HG03135 (cell line): ENCODE results near the gene ZNF813.

Experiments
- ATAC-seq: cut with Tn5 transposase; IDR thresholded peaks from one replicate; pipeline ENCODE4 v1.9.1; 2021; ENCODE audit warnings: mild to moderate bottlenecking, moderate library complexity; ENCODE audit not compliant: unreplicated experiment

The ZNF813 gene

DNA sequence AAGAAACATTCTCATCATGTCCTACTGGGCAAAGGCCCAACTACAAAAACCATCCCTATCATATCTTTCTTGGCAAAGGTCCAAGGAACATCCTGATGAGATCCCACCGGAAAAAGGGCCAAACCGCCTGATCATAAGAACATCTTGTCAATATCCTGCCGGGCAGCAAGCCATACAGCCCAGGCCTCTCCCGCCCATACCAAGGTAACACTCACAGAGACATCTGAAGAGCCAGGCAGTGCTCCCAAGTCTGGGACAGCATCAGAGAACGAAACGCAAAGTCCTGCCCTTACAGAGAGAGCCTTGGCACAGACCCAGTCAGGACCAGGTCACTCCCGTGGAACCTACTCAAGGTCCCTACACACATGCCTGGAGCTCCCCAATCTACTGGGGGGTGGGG lies 51.9 kb downstream of the ZNF813 start:
- no peak for ATAC-seq

GRCh38 chr19:53520163-53520546 lies 52.6 kb downstream of the ZNF813 start:
- no peak for ATAC-seq

DNA sequence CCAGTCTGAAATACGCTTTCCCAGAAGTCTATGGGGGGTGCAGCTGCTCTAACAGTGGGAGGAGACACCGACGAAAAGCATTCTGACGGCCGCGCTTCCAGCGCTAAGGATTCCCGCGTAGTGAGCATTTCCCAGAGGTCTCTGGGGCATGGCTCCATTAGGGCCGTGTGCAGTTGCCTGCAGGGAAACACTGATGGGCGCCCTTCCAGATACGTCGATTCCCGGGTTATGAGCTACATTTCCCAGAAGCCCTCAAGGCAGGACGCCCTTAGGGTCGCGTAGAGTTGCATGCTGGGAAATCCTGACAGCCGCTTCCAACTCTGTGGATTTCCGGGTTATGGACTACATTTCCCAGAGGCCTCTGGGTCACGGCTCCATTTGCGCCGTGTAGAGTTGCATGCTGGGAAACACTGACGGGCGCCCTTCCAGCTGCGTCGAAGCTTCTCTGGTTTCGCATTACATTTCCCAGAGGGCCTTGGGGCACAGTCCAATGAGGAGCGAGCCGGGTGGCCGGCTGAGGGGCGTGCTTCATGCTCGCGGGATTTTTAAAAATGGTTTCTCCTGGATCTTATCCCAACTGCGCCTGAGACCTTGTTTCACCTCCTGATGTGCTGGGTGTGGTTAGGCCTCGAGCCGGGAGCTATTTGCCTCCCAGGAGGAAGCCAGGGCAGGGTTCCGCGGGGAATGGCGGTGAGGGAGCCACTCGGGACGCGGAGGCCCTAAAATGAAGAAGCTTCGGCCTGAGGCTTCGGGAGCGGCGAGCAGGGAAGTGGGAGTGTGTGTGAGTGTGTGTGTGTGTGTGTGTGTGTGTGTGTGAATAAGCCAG lies 53.2 kb downstream of the ZNF813 start:
- ATAC-seq, result peak; percentile 94

GRCh38 chr19:53521373-53522202 lies 54.1 kb downstream of the ZNF813 start:
- no peak for ATAC-seq

GRCh38 chr19:53525922-53526321 lies 58.4 kb downstream of the ZNF813 start:
- ATAC-seq, result no peak

DNA sequence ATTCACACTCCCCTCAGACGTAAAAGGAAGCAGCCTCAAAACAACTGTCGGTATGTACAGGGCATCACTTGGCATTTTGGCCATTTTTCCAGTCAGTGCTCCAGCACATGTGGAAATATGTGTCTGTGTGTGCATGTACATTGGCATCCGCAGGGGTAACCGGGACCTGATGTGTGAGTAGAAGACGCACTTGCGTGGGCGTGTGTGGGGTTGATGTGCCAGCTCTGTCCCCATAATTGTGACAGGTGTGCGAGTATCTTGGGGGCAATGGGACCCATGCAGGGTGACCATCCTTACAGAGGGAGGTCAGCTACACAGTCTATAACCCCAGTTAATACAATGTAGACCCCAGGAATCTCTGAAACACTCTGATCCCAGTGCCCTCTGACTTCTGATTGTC lies 63.1 kb downstream of the ZNF813 start:
- ATAC-seq, result no peak

DNA sequence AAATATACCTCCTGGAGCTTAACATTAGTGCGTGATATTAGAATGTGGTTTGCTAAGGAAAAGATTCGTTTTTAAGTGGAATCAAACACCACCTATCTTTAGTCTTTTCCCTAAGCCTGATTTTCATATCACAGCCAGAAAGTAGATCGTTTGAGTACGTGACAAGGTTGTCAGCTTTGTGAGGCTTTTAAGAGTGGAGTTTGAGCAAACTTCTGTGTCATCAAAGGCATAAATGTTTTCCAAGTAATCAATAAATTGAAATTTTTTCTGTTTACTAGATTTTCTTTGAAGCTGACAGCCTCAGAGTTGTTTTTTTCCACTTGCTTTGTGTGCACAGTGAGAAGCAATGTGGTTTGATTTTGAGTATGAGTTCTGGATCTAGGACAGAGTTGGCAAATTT lies 63.9 kb downstream of the ZNF813 start:
- ATAC-seq, result no peak

- ATAC-seq, result no peak
Observed at GRCh38 chr19:53532362-53532761, 64.8 kb downstream of the ZNF813 start.

DNA sequence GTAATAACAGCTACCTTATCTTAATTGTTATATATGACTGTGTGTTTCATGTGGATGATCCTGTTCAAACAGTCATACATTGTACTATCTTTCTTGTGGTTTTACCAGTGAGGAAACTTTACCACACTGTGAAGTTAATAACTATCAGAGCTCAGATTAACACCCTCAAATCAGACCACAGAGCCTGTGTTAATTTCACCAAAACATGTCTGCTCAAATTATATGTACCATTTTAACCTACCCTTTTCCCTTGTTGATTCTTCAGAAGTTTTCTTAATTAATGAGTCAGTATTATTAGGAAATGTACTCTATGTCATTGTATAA lies 68.7 kb downstream of the ZNF813 start:
- ATAC-seq, result no peak

GRCh38 chr19:53537121-53537520 lies 69.6 kb downstream of the ZNF813 start:
- ATAC-seq, result peak; percentile 14

GRCh38 chr19:53537521-53538377 lies 70.2 kb downstream of the ZNF813 start, which contains the start of gene ZNF331:
Gene ZNF331, plus strand, starts transcription at chr19:53538145. Its CDS starts 31,232 bp downstream, at chr19:53569377.
- peak; percentile 71 for ATAC-seq

- ATAC-seq, result no peak
Observed at GRCh38 chr19:53538378-53539109, 71.0 kb downstream of the ZNF813 start.

- ATAC-seq, result no peak
Observed at GRCh38 chr19:53540091-53540490, 72.6 kb downstream of the ZNF813 start.

DNA sequence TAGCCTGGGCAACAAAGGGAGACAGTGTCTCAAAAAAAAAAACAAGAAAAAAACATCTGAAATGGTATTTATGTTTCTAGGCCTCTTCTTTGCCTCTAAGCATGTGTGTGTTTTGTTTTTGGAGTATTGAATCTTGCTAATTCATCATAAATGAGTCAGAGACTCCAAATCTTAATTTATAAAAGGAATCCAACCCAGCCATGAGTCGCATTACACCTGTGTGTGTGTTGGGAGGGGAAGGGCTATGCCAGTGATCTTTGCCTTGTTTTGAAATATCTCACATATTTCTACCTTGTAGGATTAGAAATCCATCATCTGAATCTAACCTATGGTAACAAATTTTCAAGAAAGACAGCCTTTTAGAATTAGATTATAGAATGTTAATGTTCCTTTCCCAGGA lies 74.4 kb downstream of the ZNF813 start:
- ATAC-seq, result no peak

GRCh38 chr19:53545271-53546065 lies 77.9 kb downstream of the ZNF813 start:
- ATAC-seq, result no peak
